Keratinocyte (primary cell): ENCODE results near the gene HSPA1B.

Experiments
- EZH2 ChIP-seq: IDR thresholded peaks from one replicate; pipeline ENCODE4 v1.6.1; 2012; ENCODE audit warnings: inconsistent platforms, mild to moderate bottlenecking, low read length, moderate library complexity
- TF ChIP-seq, protein P1 (sequence below), 3 experiments: IDR thresholded peaks in 1 of 3; conservative IDR thresholded peaks in 1 of 3; optimal IDR thresholded peaks in 1 of 3; 2 replicates in 2 of 3; 3 replicates in 1 of 3; pipeline versions ENCODE3 to v1.5.1; 2011; ENCODE audit warnings: low read length in 3 of 3, mild to moderate bottlenecking in 3 of 3, moderate library complexity in 2 of 3, control low read depth in 1 of 3, inconsistent platforms in 1 of 3; ENCODE audit not compliant: insufficient read depth in 2 of 3; ENCODE audit errors: extremely low read depth in 1 of 3

DNA sequence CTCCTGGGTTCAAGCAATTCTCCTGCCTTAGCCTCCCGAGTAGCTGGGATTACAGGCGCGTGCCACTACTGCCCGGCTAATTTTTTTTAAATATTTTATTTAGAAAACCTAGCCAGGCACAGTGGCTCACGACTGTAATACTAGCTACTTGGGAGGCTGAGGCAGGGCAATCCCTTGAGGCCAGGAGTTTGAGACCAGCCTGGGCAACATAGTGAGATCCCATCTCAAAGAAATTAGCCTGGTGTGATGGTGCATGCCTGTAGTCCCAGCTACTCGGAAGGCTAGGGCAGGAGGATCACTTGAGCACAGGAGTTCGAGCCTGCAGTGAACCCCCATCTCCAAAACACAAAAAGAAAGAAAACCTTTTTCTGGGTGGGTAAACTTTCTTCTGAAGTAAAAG lies 48.8 kb downstream of the HSPA1B start:
- no peak for TF ChIP-seq EZH2
- TF ChIP-seq, protein P1, sequence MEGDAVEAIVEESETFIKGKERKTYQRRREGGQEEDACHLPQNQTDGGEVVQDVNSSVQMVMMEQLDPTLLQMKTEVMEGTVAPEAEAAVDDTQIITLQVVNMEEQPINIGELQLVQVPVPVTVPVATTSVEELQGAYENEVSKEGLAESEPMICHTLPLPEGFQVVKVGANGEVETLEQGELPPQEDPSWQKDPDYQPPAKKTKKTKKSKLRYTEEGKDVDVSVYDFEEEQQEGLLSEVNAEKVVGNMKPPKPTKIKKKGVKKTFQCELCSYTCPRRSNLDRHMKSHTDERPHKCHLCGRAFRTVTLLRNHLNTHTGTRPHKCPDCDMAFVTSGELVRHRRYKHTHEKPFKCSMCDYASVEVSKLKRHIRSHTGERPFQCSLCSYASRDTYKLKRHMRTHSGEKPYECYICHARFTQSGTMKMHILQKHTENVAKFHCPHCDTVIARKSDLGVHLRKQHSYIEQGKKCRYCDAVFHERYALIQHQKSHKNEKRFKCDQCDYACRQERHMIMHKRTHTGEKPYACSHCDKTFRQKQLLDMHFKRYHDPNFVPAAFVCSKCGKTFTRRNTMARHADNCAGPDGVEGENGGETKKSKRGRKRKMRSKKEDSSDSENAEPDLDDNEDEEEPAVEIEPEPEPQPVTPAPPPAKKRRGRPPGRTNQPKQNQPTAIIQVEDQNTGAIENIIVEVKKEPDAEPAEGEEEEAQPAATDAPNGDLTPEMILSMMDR (optimal IDR thresholded peaks at IDR 0.05 in 1 of 3, IDR thresholded peaks at IDR 0.05 in 1 of 3, conservative IDR thresholded peaks at IDR 0.05 in 1 of 3; ENCODE audit: extremely low read depth in 1 of 3, insufficient read depth in 2 of 3, low read length in 3 of 3): no peak
